GM19240 (cell line): ENCODE data around the gene PDE4D.

ENCODE experiments used
- DNase-seq: peaks from one replicate; pipeline ENCODE4 v3.0.0; 2011; ENCODE audit warnings: low spot score; ENCODE audit not compliant: insufficient read length

Gene PDE4D

DNA sequence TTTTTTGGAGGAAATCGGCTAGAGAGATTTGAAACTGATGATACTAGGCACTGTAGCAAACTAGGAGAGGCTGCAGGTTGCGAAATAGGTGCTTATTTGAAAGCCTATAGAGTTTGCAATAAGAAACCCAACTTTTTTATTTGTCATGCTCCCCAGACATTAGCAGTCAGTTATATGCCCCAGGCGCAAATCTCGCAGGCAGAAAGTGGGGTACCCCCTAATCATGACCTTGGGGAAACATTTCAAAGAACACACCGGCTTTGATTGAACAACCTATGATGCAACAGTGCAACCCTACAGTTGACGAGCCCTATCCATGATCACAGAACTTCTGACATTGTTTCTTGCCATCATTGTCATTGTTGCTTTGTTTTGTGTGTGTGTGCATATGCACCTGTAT, 800.2 kb downstream of the PDE4D start:
- no peak for DNase-seq

DNA sequence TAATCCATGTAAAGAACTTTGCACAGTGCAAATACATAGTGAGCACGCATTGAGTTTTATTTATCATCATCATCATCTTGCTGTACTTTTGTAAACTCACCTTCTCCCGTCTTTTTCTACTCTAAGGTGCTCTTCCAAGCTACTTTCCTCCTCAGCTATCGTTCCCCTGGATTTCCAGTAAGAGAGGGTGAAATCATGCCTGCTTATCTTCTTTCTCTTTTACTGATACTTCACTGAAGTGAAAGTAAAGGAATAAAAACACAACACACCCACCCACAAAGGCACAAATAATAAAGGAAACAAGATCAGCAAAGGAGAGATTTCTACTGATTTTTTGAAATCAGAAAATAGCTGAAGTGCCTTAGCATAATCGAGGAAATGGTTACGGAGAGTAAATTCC, 800.8 kb downstream of the PDE4D start:
- no peak for DNase-seq

DNA sequence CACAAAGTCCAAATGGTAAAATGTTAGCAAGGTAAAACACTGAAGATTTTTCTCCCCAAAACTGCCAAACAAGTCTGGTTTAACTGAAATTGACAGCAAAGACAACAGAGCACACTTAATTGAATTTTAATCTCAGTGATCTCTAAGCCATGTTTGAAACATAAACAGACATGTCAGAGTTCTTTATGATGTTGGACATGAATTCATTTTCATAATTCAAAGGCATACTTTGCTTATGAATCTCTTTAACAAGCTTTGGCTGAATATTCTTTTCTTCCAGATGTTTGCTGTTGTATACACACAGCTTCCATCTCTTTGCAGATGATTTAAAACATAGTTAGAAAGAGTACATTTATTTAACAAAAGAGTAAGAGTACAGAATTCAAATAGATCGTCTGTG, 801.6 kb downstream of the PDE4D start:
- DNase-seq: no peak

DNA sequence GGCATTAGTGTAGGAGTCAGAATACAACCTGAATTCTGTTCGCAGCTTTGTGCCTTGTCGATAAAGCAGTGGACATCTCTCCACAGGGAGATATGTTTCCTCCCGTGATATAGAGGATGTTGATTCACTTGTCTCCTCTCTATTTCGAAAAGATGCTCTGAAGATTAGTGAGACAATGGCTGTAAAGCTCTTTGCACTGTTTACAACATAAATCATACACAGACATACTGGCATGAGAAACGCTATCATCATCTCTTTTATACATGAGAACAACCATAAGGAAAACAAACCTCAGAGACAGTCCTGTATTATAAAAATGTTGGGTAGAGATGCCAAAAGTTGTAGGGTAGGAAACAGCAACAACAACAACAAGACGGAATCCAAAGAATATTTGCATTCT, 803.2 kb downstream of the PDE4D start:
- no peak for DNase-seq

DNA sequence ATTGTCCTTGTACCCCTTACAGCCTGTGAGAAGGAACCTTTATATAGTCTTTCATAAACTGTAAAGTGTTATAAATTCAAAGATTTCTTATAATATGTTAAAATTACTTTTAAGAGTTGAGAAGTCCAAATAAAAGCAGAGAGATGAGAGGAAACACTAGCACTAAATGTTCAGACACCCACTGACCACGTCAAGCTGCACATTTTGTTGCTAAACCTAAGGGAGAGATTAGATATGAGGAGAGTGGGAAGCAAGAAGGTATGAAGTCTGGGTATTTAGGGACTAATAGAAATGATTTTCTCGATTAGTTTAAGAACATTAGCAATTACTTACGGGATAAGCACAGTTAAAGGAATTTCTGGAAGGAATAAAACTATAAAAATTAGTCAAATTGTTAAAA, 803.8 kb downstream of the PDE4D start:
- no peak for DNase-seq

DNA sequence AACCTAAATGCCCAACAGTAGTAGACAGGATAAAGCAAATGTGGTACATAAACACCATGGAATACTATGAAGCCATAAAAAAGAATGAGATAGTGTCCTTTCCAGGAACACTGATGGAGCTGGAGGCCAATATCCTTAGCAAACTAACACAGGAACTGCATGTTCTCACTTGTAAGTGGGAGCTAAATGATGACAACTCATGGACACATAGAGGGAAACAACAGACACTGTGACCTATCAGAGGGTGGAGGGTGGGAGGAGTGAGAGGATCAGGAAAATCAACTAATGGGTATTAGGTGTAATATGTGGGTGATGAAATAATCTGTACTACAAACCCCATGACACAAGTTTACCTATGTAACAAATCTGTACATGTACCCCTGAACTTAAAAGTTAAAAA, 805.0 kb downstream of the PDE4D start:
- DNase-seq: no peak

DNA sequence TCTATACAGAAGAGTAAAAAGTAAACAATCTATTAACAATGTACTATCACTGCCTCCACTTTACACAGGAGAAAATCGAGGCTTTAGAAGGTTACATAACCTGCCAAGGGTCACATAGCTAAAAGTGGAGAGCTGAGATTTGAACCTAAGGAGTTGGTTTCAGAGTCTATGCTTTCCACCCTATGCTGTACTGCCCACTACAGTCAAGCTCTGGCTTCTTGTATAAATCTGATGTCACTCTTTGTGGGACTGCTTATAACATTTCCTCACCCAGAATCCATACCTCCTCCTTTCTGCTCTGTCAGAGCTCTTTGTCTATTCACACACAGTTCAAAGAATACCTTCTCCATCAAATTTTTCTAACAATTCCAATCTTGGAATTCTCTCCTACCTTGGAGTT, 807.5 kb downstream of the PDE4D start:
- no peak for DNase-seq

DNA sequence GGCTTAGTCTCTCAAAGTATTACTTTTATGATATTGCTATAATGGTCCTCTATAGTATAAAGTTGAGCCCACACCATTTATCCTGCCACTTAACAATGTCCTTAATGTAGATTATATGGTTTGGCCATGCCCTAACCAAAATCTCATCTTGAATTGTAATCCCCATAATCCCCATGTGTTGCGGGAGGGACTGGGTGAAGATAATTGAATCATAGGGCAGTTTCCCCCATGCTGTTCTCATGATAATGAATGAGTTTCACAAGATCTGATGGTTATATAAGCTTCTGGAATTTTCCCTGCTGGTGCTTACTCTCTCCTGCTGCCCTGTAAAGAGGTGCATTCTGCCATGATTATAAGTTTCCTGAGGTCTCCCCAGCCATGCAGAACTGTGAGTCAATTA, 811.8 kb downstream of the PDE4D start:
- DNase-seq: no peak

DNA sequence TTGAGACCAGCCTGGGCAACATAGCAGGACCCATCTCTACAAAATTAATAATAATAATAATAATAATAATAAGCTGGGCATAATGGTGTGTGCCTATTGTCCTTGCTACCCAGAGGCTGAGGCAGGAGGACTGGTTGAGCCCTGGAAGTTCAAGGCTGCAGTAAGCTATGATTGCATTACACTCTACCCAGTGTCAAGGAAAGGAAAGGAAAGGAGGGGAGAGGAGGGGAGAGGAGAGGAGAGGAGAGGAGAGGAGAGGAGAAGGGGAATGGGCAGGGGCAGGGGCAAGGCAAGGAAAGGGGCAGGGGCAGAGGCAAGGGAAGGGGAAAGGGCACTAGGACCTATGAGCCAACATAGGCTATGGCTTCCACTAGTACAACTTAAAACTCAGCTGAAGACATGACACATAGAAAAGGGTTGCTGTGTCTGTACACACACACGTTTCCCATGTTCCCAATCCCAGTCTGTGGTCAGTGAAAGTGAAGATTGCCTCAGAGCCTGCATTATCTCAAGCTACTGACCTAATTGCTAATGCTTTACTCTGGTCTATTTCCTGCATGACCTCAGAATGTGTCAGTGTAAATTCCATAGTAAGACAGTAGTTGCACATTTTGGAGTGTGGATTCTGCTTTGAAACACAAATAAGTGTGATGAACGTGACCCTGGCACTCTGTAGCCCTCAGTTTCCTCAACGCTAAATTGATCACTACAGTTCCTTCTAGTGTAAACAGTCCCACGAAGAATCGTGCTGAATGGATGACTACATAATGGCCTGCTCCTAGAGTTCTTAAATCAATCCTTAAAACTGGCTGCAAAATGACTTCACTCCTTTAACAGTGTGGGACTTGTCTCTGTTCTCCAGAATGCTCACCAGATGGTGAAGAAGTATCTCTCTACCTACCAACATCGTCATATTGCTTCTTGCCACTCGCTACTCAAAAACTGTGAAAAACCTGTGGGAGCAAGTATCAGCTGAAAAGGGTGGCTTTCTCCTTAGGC, 813.6 kb downstream of the PDE4D start:
- no peak for DNase-seq

DNA sequence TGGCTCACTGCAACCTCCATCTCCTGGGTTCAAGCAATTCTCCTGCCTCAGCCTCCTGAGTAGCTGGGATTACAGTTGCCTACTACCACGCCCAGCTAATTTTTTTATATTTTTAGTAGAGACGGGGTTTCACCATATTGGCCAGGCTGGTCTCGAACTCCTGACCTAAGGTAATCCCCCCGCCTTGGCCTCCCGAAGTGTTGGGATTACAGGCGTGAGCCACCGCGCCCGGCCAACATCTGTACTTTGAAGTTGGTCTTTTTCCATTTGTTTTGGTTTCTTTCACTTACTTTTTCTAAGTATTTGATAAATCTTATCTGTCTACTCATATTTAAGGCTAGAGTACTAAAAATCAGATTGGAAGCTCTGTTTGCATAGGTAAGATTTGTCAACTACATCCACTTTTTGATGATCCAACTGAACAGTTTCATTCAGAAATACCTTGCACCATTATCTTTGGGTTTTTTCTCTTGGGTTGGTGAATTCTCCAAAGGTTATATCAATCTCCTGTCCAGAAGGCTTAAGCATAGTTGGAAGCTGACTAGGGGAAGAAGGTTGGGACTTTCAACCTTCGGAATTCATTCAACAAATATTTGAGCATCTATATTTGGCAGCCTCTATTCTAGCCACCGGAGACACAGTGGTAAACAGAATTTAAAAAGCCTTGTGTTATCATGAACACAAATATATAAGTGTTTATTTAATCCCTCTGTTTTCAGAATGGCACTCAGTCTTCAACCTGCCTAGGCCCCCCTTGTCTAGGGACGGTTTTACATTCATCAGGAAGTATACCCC, 821.6 kb downstream of the PDE4D start:
- no peak for DNase-seq

DNA sequence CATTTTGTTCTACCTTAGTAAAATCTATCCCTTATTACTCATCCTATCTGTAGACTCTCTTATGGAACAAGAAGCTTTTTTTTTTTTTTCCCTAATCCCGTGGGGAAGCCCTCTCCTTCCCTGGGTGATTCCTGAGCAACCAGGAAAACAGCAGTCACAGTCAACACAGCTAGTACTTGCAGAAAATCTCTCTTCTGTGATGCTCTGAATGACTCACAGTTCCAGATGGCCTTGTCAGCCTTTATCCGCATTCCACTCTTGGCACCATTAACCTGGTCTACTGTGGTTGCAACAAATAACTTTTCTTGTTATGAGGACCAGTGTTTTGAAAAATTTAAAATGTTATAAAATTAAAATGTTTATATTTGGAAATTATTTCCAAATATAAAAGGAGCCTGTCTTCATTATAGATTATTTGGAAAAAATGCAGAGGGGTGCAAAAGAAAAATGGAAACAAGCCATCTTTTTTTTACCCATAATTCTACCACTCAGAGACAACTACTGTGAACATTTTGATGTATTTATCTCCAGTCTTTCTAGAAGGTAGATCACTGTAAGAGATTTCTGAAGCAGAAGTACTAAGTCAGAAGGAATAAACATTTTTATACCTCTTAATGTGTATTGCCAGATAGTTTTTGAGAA, 824.0 kb downstream of the PDE4D start:
- no peak for DNase-seq

DNA sequence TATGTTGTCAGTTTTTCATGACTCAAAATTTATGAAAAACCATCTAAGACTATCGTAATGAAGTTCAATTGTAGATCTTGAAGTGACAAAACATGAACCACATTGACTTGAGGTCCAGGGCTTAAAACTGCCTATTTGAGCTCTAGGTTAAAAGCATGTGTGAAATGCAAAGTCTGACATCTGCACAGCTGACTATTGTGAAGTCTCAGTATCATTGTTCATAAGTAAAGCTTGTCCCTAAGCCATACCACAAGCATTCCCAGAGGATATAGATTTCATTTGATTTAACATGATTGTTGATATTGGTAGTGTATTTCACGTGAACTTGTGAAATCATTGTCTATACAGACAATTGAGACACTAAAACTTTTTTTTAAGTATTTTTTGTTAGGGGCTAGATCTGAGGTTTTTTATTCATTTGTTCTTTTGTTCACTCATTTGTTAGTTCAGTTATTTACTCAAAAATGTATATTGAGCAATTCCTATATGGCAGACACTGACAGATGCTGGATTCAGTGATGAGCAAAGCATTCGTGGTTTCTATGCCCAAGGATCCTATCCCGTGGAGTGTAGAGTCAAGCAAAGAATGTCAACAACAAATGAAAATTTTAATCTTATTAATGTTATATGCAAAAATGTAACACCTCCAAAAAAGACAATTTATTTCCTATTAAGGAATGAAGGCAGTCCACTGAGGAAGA, 825.4 kb downstream of the PDE4D start:
- no peak for DNase-seq

DNA sequence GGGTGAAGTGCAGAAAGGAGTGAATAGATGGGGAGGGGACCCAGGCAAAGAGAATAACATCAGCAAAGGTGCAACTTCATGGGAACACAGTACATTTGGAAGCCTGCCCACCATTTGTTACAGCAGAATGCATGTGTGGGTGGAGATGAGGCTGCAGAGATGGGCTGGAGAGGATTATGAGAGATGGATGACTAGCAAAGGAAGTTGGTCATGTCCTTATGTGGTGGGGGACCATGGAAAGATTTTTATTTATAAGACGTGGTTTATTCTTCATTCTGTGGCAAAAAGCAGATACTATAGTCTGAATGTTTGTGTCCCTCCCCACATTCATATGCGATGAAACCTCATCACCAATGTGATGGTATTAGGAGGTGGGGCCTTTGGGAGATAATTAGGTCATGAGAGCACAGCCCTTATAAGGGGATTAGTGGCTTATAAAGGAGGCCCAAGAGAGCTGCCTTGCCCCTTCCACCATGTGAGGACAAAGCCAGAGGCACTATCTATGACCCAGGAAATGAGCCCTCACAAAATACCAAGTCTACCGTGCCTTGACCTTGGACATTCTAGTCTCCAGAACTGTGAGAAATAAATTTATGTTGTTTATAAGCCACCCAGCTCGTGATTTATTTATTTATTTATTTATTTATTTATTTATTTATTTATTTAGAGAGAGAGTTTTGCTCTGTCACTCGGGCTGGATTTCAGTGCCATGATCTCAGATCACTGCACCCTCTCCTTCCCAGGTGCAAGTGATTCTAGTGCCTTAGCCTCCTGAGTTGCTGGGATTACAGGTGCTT, 827.0 kb downstream of the PDE4D start:
- no peak for DNase-seq

DNA sequence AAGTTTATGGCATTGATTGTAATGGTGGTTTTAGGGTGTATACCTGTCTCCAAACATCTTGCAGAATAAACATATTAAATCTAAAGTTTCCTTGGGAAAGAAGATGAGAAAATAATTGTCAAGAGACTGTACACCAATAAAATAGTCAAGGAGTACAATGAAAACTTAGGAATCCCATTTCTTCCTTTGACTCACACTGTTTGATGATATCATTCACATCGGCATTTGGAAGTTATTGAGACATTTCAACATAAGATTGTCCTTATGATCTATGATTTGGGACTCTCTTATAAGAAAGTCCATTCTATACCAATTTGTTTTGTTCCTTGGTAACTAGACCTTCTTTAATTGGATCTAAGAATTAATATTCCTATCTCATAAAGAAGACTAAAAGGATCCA, 828.0 kb downstream of the PDE4D start:
- DNase-seq: no peak

DNA sequence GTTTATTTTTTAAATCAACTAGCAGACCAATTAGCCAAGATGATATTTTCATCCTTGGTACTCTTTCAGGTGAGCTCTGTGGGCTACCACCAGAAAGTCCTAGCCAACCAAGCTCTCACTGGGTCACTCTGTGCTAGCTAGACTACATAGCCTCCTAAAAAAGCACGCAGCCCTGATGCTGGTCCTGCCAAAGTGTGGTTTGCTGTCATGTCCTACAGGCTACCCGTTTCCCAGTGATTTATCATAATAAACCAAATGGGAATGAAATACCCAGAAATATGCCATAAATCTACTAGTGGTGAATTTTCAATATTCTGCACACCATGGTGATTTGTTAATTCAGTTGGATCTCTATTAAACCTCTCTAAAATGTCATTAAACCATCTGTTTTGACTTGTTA, 829.2 kb downstream of the PDE4D start:
- no peak for DNase-seq

DNA sequence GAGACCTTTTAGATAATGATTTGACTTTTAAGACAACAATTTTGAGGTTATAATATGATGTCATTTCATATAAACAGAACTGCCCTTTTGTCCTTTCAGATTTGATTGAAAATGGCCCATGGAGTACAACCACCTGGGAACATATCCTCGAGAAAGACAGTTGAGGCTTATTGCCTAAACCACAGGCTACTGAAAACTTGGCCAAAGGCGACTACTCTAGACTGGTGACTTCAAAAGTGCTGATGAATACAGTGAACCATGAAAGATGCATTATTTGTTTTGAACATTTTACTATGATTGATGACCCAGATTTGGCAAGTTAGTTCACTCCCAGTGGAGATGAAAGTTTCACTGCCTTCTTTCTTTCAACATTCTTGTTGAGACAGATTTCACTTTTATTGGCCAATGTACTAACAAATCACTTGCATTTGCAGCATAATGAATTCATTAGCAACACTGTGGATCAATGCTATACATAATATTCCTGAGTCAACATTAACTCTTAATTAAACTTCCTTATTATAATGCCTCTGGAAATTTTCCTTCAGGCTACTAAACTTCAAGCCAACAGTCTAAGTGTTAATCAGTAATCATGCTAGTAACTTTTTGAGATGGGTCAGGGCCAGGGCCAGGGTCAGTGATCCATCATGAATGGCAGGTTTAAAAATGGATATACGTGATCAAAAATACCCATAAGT, 830.4 kb downstream of the PDE4D start:
- DNase-seq: no peak

DNA sequence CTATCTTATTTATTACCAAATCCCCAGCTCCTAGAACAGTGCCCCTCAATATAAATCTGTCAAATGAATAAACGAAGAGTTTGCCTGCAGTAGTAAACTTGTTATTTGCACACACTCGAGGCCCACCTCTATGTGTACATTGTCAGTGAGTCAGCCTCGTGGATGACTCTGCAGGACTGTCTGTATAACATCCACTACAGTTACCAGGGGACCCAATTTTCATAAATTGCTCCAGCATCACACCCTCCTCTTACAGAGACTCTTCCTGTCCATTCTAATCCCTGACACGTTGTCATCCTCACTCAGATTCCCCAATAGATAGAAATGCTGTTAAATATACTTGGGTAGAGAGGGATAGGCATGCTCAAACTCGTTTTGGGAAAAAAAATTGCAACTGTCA, 832.1 kb downstream of the PDE4D start:
- DNase-seq: no peak

DNA sequence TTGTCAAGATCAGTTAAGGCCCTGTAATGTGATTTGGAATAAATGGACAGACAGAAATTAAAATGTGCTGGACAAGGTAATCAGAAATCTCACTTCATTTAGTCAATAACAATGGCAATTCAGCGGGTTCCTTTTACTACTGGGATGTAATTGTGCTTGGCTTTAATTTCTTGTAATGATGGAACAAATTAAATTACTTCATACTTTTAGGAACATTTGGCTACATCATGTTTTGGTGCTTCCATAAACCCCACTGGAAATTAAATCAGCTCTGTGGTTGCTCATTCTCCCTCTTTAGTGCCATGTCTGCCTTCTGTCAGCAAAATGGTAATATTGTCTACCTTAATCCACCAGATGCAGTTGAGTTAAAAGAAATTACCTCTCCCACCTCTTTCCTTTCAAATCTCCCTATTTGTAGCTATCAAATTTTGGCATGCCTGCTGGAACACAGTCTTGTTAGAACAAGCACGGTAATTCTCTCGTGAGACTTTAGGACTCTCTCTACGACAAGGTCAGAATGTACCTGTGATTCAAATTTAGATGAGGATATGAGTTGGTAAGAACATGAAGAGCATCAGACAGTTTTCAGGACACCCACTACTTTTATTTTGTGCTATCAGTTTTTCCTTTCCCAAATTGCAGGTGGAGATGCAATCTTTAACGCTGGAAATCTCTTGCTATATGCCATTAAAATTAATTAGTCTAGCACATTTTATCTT, 834.4 kb downstream of the PDE4D start:
- DNase-seq: no peak

DNA sequence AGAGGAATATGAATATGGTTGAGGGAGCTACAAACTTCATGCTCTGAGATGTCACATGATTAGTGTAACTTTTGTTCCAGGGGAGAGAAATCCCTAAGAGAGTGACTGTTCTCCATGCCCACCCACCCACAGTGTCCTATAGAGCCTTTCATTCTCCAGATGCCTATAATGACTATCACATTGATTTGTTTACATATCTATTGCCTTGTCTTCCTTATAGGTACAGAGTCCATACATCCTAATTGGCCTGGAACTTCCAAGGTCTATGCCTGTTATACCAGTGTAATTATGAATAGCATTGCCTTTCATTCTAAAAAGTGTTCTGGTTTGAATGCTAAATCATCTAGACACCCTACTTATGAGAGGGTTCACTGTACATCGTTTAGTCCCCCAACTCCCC, 835.3 kb downstream of the PDE4D start:
- no peak for DNase-seq
